Right lobe of liver (tissue), 4 donors: ENCODE data around the gene SLC7A8.

Source experiments
- POLR2A ChIP-seq: fragments of 450-650 bp; IDR thresholded peaks from one replicate; pipeline ENCODE4 v1.6.1; 2017; ENCODE audit warnings: antibody characterized with exemption, mild to moderate bottlenecking
- TF ChIP-seq, protein P1 (sequence below), 4 donors: fragments of 200-600 bp in 3 of 4; fragments of 450-650 bp in 1 of 4; IDR thresholded peaks; one replicate each; pipeline versions ENCODE4 v1.5.1 to v1.8.0; 2016 to 2022; ENCODE audit warnings: antibody characterized with exemption in 4 of 4, mild to moderate bottlenecking in 2 of 4
- donor health status: DM: no; HTN: no; CAD: no.
- donor health status: DM: no; HTN: no; CAD: no.
- donor health status: DM: no; HTN: yes; CAD: no.

DNA sequence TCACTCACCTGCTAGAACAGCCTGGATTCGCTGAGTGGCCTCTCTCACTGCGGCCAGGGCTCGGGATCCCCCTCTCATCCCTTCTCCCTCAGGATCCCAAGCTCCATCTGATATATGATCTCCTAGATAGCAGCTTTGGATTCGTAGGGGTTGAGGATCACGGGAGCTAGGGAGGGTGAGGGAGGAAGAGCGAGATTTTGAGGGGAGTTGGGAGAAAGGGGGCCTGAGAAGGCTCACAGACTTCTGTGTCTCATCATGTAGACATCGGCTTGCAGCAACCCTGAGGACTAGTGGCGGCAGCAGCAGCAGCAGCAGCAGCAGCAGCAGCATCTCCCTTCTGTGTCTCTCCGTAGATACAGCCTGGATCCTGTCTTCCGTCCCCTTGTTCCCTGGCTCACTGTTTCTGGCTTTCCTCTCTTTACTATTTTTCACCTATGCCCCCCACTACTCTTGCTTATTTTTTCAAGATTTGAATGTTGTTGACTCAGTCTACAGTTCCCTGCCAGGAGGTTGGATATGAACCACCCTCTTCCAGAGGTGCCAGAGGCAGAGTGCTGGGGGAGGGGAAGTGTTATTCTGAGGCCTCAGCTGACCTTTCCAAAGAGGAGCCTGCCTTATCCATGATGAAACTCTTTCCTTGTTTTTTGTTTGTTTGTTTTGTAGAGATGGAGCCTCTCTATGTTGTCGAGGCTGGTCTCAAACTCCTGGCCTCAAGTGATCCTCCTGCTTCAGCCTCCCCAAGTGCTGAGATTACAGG lies 78.7 kb downstream of the SLC7A8 start, which contains the start of gene CIROP:
- TF ChIP-seq, protein P1, sequence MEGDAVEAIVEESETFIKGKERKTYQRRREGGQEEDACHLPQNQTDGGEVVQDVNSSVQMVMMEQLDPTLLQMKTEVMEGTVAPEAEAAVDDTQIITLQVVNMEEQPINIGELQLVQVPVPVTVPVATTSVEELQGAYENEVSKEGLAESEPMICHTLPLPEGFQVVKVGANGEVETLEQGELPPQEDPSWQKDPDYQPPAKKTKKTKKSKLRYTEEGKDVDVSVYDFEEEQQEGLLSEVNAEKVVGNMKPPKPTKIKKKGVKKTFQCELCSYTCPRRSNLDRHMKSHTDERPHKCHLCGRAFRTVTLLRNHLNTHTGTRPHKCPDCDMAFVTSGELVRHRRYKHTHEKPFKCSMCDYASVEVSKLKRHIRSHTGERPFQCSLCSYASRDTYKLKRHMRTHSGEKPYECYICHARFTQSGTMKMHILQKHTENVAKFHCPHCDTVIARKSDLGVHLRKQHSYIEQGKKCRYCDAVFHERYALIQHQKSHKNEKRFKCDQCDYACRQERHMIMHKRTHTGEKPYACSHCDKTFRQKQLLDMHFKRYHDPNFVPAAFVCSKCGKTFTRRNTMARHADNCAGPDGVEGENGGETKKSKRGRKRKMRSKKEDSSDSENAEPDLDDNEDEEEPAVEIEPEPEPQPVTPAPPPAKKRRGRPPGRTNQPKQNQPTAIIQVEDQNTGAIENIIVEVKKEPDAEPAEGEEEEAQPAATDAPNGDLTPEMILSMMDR (IDR thresholded peaks at IDR 0.05) = no peak
- no peak for TF ChIP-seq POLR2A
